Superior temporal gyrus (tissue), 1 donor: ENCODE results near the gene SMARCAL1.

Experiments
- DNase-seq: peaks from one replicate; pipeline ENCODE4 v3.0.0-alpha.2; 2016; ENCODE audit errors: extremely low spot score

SMARCAL1 gene

GRCh38 chr2:216392945-216393840, 19.1 kb upstream of the SMARCAL1 start:
- DNase-seq: no peak

- no peak for DNase-seq
Observed at GRCh38 chr2:216394881-216395280, 17.4 kb upstream of the SMARCAL1 start.

GRCh38 chr2:216399621-216400020, 12.7 kb upstream of the SMARCAL1 start:
- DNase-seq: no peak

- no peak for DNase-seq
Observed at GRCh38 chr2:216402751-216403150, 9.5 kb upstream of the SMARCAL1 start.

- DNase-seq: peak; percentile 64
Observed at GRCh38 chr2:216404010-216404618, 8.2 kb upstream of the SMARCAL1 start.

GRCh38 chr2:216405588-216405987, 6.7 kb upstream of the SMARCAL1 start:
- DNase-seq: no peak

GRCh38 chr2:216406826-216407225, 5.5 kb upstream of the SMARCAL1 start:
- no peak for DNase-seq

GRCh38 chr2:216408426-216409290, 3.6 kb upstream of the SMARCAL1 start:
- no peak for DNase-seq

GRCh38 chr2:216410550-216410949, 1.7 kb upstream of the SMARCAL1 start:
- DNase-seq: no peak

GRCh38 chr2:216413882-216414281, 1.6 kb downstream of the SMARCAL1 start:
- DNase-seq: no peak

- no peak for DNase-seq
Observed at GRCh38 chr2:216414772-216415319, 2.6 kb downstream of the SMARCAL1 start.

- no peak for DNase-seq
Observed at GRCh38 chr2:216415541-216415940, 3.3 kb downstream of the SMARCAL1 start.

GRCh38 chr2:216416571-216417307, 4.5 kb downstream of the SMARCAL1 start:
- DNase-seq: no peak

- no peak for DNase-seq
Observed at GRCh38 chr2:216418981-216419380, 6.7 kb downstream of the SMARCAL1 start.

GRCh38 chr2:216420367-216421101, 8.2 kb downstream of the SMARCAL1 start:
- no peak for DNase-seq

GRCh38 chr2:216423071-216423470, 10.8 kb downstream of the SMARCAL1 start:
- DNase-seq: no peak

- DNase-seq: no peak
Observed at GRCh38 chr2:216424274-216424673, 12.0 kb downstream of the SMARCAL1 start.

GRCh38 chr2:216425008-216425787, 12.9 kb downstream of the SMARCAL1 start:
- DNase-seq: no peak

- no peak for DNase-seq
Observed at GRCh38 chr2:216426166-216426777, 14.0 kb downstream of the SMARCAL1 start.
